Lower leg skin (tissue), 3 donors: ENCODE measurements around the gene RPL9.

Experiments used
- CTCF ChIP-seq, 3 donors: fragments of 450-650 bp; IDR thresholded peaks; one replicate each; pipeline ENCODE4 v1.5.1; 2016; ENCODE audit warnings: antibody characterized with exemption in 3 of 3, mild to moderate bottlenecking in 3 of 3, moderate library complexity in 2 of 3
- POLR2A ChIP-seq, 2 donors: fragments of 450-650 bp; IDR thresholded peaks; one replicate each; pipeline ENCODE4 v1.6.1; 2016 to 2017; ENCODE audit warnings: antibody characterized with exemption in 2 of 2, mild to moderate bottlenecking in 1 of 2, moderate library complexity in 1 of 2

GRCh38 chr4:39451423-39452023 lies 7.2 kb downstream of the RPL9 start:
- TF ChIP-seq CTCF (IDR thresholded peaks at IDR 0.05) (no peak), POLR2A (IDR thresholded peaks at IDR 0.05) (no peak)
